ENCODE results near the gene MECP2. TPM values are rescaled to one million over a fixed set of nuclear protein-coding genes. Genes with fewer than 3 reads are reported as not detected.
"Not testable (repeated sequence)": the region's sequence is repeated elsewhere in the genome, so short reads cannot be mapped to it uniquely, and the experiment has no call there.

MECP2 gene
- total RNA-seq, 1 experiment from 2014 or later: 30.6 TPM

GRCh38 chrX:153981231-153981630 is 116.3 kb downstream of the MECP2 start:
- Mint-ChIP-seq H3K4me3 (ENCODE audit: unreplicated experiment) (no peak overlapping the region), H3K27me3 (ENCODE audit: insufficient read depth, unreplicated experiment) (no peaks in the 10 kb centered on the region), H3K27ac (ENCODE audit: unreplicated experiment) (no peak overlapping the region), H3K9me3 (ENCODE audit: unreplicated experiment) (no peaks in the 10 kb centered on the region), H3K4me1 (ENCODE audit: low read depth, unreplicated experiment) (no peaks in the 10 kb centered on the region), H3K36me3 (ENCODE audit: insufficient read depth, unreplicated experiment) (no peaks in the 10 kb centered on the region)
- TF ChIP-seq CTCF (IDR thresholded peaks at IDR 0.05; ENCODE audit: insufficient read depth in 1 of 2, low read depth in 1 of 2, low read length in 1 of 2, severe bottlenecking in 1 of 2, unreplicated experiment in 1 of 2): no peak
- H3K4me1 ChIP-seq: no peaks in the 10 kb centered on the region
- intact Hi-C loops (cut with micrococcal nuclease; ENCODE audit: unreplicated experiment): no loop called here
- H3K9me3 ChIP-seq: no peaks in the 10 kb centered on the region
- DNase-seq: no peak
- H3K4me3 ChIP-seq (ENCODE audit: low read depth, low read length): no peak overlapping the region
- H3K36me3 ChIP-seq (ENCODE audit: control insufficient read depth, insufficient read depth, low read length): no peaks in the 10 kb centered on the region
- CTCF ChIA-PET: no interaction called here
- no peaks in the 10 kb centered on the region for H3K27me3 ChIP-seq (replicated peaks; ENCODE audit: control insufficient read depth, insufficient read depth, low read length)
- POLR2A ChIA-PET: no interaction called here
- BruUV-seq (replicated peaks): no TSS peak

- CTCF ChIA-PET, POLR2A ChIA-PET: not testable (repeated sequence)
Observed at GRCh38 chrX:153980394-153980793, 117.1 kb downstream of the MECP2 start.

GRCh38 chrX:153974726-153975286 is 122.7 kb downstream of the MECP2 start:
- Histone ChIP-seq H3K9me3 (no peaks in the 10 kb centered on the region), H3K36me3 (ENCODE audit: control insufficient read depth, insufficient read depth, low read length) (no peaks in the 10 kb centered on the region; the same call in 1 of the 2 replicates), H3K27me3 (replicated peaks; ENCODE audit: control insufficient read depth, insufficient read depth, low read length) (no peaks in the 10 kb centered on the region), H3K4me1 (0 out of 2 replicates have a peak, but pooled peaks cover 8% of the 10 kb centered on the region), H3K4me3 (ENCODE audit: low read depth, low read length) (no peak overlapping the region)
- Mint-ChIP-seq H3K4me3 (ENCODE audit: unreplicated experiment) (peak overlapping the region; percentile 31), H3K4me1 (ENCODE audit: low read depth, unreplicated experiment) (peaks cover 8% of the 10 kb centered on the region), H3K27me3 (ENCODE audit: insufficient read depth, unreplicated experiment) (no peaks in the 10 kb centered on the region), H3K27ac (ENCODE audit: unreplicated experiment) (peak overlapping the region; percentile 88), H3K9me3 (ENCODE audit: unreplicated experiment) (no peaks in the 10 kb centered on the region), H3K36me3 (ENCODE audit: insufficient read depth, unreplicated experiment) (peaks cover 19% of the 10 kb centered on the region)
- CTCF ChIA-PET: no interaction called here
- intact Hi-C loops (cut with micrococcal nuclease; ENCODE audit: unreplicated experiment): loop anchor here (10.0 kb wide), 1 partner anchor 400 kb away; the partner anchor contains the start of genes EMD and FLNA
- no peak for DNase-seq
- BruUV-seq (replicated peaks): no TSS peak
- POLR2A ChIA-PET: no interaction called here
- TF ChIP-seq CTCF (IDR thresholded peaks at IDR 0.05; ENCODE audit: insufficient read depth in 1 of 2, low read depth in 1 of 2, low read length in 1 of 2, severe bottlenecking in 1 of 2, unreplicated experiment in 1 of 2): no peak

More at GRCh38 chrX:153980394-153980793, 117.1 kb downstream of the MECP2 start:
- H3K36me3 Mint-ChIP-seq (ENCODE audit: insufficient read depth, unreplicated experiment); BruUV-seq (replicated peaks); H3K9me3 ChIP-seq; H3K27me3 Mint-ChIP-seq (ENCODE audit: insufficient read depth, unreplicated experiment); H3K27ac Mint-ChIP-seq (ENCODE audit: unreplicated experiment); H3K4me1 ChIP-seq; DNase-seq; intact Hi-C loops (cut with micrococcal nuclease; ENCODE audit: unreplicated experiment); H3K9me3 Mint-ChIP-seq (ENCODE audit: unreplicated experiment); H3K36me3 ChIP-seq (ENCODE audit: control insufficient read depth, insufficient read depth, low read length); H3K4me3 Mint-ChIP-seq (ENCODE audit: unreplicated experiment); H3K4me1 Mint-ChIP-seq (ENCODE audit: low read depth, unreplicated experiment); H3K27me3 ChIP-seq (replicated peaks; ENCODE audit: control insufficient read depth, insufficient read depth, low read length); H3K4me3 ChIP-seq (ENCODE audit: low read depth, low read length): not testable (repeated sequence)

Data from Caco-2 (cell line).